NT2/D1 (cell line): Measurements from ENCODE around the gene HSPA9.

Source experiments
- DNase-seq: peaks from one replicate; pipeline ENCODE4 v3.0.0-alpha.2; 2011; ENCODE audit warnings: low read depth, low spot score
- H3K27me3 ChIP-seq: 2 replicates; pipeline ENCODE4 v1.6.0; 2011; ENCODE audit warnings: mild to moderate bottlenecking; ENCODE audit not compliant: insufficient read length, insufficient read depth
- H3K36me3 ChIP-seq: 2 replicates; pipeline ENCODE4 v1.6.1; 2011; ENCODE audit warnings: mild to moderate bottlenecking, low read length, mixed read lengths; ENCODE audit not compliant: insufficient read depth, insufficient read length
- H3K4me1 ChIP-seq: 2 replicates; pipeline ENCODE4 v1.5.1; 2011; ENCODE audit not compliant: insufficient read depth, insufficient read length
- H3K4me3 ChIP-seq: 2 replicates; pipeline ENCODE4 v1.5.1; 2011; ENCODE audit warnings: low read depth; ENCODE audit not compliant: insufficient read length
- H3K9ac ChIP-seq: 2 replicates; pipeline ENCODE4 v1.6.0; 2011; ENCODE audit warnings: low read depth; ENCODE audit not compliant: insufficient read length
- H3K9me3 ChIP-seq: 2 replicates; pipeline ENCODE4 v1.5.1; 2011; ENCODE audit warnings: mild to moderate bottlenecking, low read length; ENCODE audit not compliant: insufficient read depth
- SUZ12 ChIP-seq: IDR thresholded peaks from 2 replicates; pipeline ENCODE4 v1.6.1; 2011; ENCODE audit not compliant: insufficient read length, insufficient read depth; ENCODE audit errors: extremely low read depth
- YY1 ChIP-seq: IDR thresholded peaks from 2 replicates; pipeline ENCODE4 v1.6.1; 2011; ENCODE audit not compliant: insufficient read length, insufficient read depth
- ZNF274 ChIP-seq: IDR thresholded peaks from 2 replicates; pipeline ENCODE4 v1.6.1; 2011; ENCODE audit warnings: mild to moderate bottlenecking, low read depth, low read length

The HSPA9 gene

DNA sequence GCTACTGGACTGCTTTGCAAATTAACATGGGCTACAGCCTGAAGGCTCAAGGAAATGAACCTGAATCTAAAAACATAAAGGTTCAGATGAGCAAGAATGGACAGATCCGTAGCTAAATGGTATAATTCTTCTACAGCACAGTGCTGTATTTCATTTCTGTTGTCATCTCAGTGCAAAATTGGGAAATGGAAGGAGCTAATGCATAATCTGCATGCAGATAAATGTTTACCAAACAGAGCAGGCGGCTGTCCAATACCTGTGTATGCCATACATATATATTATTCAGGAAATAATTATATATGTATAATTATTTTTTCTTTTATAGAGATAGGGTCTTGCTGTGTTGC is 4.3 kb upstream of the HSPA9 start:
- Histone ChIP-seq H3K9me3 (no peaks in the 10 kb centered on the region), H3K9ac (no peak overlapping the region), H3K4me1 (peaks cover 2% of the 10 kb centered on the region), H3K36me3 (peaks cover 4% of the 10 kb centered on the region), H3K4me3 (no peak overlapping the region), H3K27me3 (no peaks in the 10 kb centered on the region)
- no peak for TF ChIP-seq SUZ12
- no peak for TF ChIP-seq YY1
- TF ChIP-seq ZNF274 = no peak
- no peak for DNase-seq

DNA sequence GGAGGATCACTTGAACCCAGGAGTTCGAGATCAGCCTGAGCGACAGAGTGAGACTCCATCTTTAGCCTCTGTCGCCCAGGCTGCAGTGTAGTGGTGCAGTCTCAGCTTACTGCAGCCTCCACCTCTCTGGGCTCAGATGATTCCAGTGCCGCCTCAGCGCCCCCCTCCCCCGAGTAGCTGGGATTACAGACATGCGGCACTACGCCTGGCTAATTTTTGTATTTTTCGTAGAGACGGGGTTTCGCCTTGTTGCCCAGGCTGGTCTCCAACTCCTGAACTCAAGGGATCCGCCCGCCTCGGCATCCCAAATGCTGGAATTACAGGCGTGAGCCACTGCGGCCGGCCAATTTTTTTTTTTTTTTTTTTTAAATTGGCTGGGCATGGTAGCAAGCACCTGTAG is 2.3 kb upstream of the HSPA9 start:
- peaks cover 2% of the 10 kb centered on the region for H3K4me1 ChIP-seq
- H3K36me3 ChIP-seq = peaks cover 22% of the 10 kb centered on the region
- H3K27me3 ChIP-seq = no peaks in the 10 kb centered on the region
- TF ChIP-seq SUZ12 = no peak
- no peak overlapping the region for H3K9ac ChIP-seq
- H3K4me3 ChIP-seq = no peak overlapping the region
- H3K9me3 ChIP-seq = no peaks in the 10 kb centered on the region
- no peak for DNase-seq

DNA sequence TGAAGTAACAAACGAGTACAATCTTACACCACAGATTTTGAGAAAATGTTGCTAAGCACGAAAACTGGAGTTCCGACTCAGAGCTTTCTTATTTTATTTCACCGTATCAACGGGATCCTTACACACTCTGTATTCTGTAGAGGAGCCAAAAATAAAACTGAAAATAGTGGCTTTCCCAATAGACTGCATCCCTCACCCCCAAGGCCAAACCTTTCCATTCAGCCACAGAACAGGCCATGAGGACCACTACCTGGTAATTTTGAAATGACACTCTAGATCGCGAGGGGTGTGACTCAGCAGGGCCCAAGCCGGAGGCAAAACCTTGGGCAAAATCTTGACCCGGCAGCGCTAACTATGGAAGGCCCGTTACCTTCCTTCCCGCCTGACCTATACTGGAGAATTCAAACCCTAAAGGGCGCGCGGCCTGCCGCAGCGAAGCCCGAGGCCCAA is 432 bp downstream of the HSPA9 start:
- H3K9me3 ChIP-seq = no peaks in the 10 kb centered on the region
- H3K36me3 ChIP-seq = peaks cover 49% of the 10 kb centered on the region
- TF ChIP-seq SUZ12 (no peak), ZNF274 (no peak), YY1 (no peak)
- no peak for DNase-seq
- H3K27me3 ChIP-seq = no peaks in the 10 kb centered on the region
- H3K4me3 ChIP-seq = peak overlapping the region; percentile 97
- peaks cover 2% of the 10 kb centered on the region for H3K4me1 ChIP-seq
- H3K9ac ChIP-seq = peak overlapping the region; percentile 99

DNA sequence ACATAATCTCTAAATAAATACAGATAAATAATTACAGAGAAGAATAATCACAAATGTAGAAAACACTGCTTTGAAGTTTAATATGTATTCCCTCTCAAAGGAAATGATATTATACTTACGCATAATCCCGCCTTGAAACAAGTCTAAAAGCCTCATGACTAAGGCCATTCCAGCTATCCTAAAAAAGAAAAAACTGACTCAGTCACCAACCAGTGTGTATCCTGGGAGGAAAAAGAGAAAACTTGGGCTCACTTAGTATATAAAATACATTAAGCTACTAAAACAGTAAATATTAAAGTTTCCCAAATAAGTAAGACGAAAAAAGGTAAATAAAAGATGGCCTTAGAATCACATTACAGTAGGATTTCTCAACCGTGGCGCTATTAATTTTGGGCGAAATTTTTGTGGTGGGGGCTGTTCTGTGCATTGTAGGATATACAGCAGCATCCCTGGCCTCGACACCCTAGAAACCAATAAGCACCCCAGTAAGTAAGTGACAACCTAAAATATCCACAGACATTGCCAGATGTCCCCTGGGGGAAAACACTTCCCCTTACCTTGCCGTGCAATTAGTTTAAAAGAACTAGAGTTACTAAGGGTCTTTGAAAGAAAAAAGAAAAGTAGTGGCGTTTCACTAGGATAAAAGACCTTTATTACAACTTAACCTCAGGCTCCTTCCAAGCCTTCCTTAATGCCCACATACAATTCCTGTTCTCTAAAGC is 1.1 kb downstream of the HSPA9 start:
- H3K36me3 ChIP-seq = peaks cover 55% of the 10 kb centered on the region
- DNase-seq = no peak
- H3K4me3 ChIP-seq = peak overlapping the region; percentile 97
- H3K9ac ChIP-seq = peak overlapping the region; percentile 99
- no peaks in the 10 kb centered on the region for H3K9me3 ChIP-seq
- no peaks in the 10 kb centered on the region for H3K27me3 ChIP-seq
- TF ChIP-seq SUZ12 (no peak), YY1 (no peak), ZNF274 (no peak)
- H3K4me1 ChIP-seq = peaks cover 2% of the 10 kb centered on the region

DNA sequence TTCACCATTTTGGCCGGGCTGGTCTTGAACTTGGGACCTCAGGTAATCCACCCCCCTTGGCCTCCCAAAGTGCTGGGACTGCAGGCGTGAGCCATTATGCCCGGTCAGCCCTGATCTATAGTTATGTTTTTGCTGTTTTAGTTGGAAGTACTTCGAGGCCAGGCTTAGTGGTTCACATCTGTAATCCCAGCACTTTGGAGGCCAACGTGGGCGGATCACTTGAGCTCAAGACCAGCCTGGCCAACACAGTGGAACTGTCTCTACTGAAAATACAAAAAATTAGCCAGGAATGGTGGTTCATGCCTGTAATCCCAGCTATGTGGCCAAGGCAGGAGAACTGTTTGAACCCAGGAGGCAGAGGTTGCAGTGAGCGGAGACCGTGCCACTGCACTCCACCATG is 2.0 kb downstream of the HSPA9 start:
- no peaks in the 10 kb centered on the region for H3K9me3 ChIP-seq
- no peak for TF ChIP-seq ZNF274
- TF ChIP-seq SUZ12 = no peak
- no peak for TF ChIP-seq YY1
- no peak for DNase-seq
- H3K4me3 ChIP-seq = no peak overlapping the region
- peaks cover 63% of the 10 kb centered on the region for H3K36me3 ChIP-seq
- H3K4me1 ChIP-seq = peaks cover 2% of the 10 kb centered on the region
- H3K27me3 ChIP-seq = no peaks in the 10 kb centered on the region
- H3K9ac ChIP-seq = no peak overlapping the region

DNA sequence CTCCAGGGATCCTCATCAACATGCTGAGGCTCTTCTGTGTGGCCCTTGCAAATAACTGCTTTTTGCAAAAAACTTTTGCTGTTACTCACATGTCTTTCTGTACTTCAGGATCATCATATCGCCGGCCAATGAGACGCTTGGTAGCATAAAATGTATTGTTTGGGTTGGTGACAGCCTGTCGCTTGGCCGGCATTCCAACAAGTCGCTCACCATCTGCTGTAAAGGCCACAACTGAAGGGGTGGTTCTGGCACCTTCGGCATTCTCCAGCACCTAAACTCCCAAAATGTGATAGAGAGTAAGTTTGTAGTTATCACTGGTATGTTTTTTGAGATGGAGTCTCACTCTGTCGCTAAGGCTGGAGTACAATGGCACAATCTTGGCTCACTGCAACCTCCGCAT is 4.3 kb downstream of the HSPA9 start:
- H3K4me3 ChIP-seq = no peak overlapping the region
- H3K27me3 ChIP-seq = no peaks in the 10 kb centered on the region
- H3K9ac ChIP-seq = no peak overlapping the region
- TF ChIP-seq ZNF274 (no peak), SUZ12 (no peak), YY1 (no peak)
- H3K9me3 ChIP-seq = no peaks in the 10 kb centered on the region
- no peaks in the 10 kb centered on the region for H3K4me1 ChIP-seq
- DNase-seq = no peak
- H3K36me3 ChIP-seq = peaks cover 86% of the 10 kb centered on the region

DNA sequence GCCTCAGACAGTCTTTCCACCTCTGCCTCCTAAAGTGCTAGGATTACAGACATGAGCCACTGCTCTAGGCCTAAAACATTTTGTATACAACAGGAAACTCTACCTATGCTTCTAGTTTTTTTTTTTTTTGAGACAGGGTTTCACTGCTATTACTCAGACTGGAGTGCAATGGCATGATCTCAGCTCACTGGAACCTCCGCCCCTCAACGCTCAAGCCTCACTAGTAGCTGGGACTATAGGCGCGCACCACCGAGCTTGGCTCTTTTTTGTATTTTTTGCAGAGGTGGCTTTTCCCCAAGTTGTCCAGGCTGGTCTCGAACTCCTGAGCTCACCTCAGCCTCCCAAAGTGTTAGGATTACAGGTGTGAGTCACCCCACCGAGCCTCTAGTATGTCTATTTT is 5.4 kb downstream of the HSPA9 start:
- no peaks in the 10 kb centered on the region for H3K9me3 ChIP-seq
- H3K9ac ChIP-seq = no peak overlapping the region
- no peak overlapping the region for H3K4me3 ChIP-seq
- H3K4me1 ChIP-seq = no peaks in the 10 kb centered on the region
- H3K36me3 ChIP-seq = peaks cover 96% of the 10 kb centered on the region
- no peak for DNase-seq
- TF ChIP-seq YY1 (no peak), ZNF274 (no peak)
- no peaks in the 10 kb centered on the region for H3K27me3 ChIP-seq

DNA sequence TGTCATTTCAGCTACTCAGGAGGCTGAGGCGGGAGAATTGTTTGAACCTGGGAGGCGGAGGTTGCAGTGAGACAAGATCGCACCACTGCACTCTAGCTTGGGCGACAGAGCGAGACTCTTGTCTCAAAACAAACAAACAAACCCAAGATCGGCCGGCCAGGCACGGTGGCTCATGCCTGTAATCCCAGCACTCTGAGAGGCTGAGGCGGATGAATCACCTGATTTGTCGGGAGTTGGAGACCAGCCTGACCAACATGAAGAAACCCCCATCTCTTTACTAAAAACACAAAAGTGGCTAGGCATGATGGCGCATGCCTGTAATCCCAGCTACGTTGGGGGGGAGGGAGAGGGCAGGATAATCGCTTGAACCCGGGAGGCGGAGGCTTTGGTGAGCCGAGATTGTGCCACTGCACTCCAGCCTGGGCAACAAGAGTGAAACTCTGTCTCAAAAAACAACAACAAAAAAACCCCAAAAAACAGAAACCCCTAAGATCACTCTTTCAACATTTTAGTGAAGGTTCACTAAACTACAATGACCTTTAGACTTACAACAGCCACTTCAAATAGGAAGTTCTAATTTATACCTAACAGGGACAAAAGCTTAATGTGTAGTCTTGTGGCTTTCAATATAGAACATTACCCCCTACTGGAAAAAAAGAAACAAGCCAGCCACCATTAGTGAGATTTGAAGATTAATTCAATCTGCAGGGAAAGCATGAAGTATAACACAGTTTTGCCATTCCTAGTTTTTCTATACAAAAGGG is 7.0 kb downstream of the HSPA9 start:
- H3K4me3 ChIP-seq = no peak overlapping the region
- no peak overlapping the region for H3K9ac ChIP-seq
- no peaks in the 10 kb centered on the region for H3K27me3 ChIP-seq
- TF ChIP-seq SUZ12 (no peak), YY1 (no peak), ZNF274 (no peak)
- DNase-seq = no peak
- peaks cover 98% of the 10 kb centered on the region for H3K36me3 ChIP-seq
- H3K9me3 ChIP-seq = no peaks in the 10 kb centered on the region
- H3K4me1 ChIP-seq = no peaks in the 10 kb centered on the region
